Myometrial cell (primary cell): ENCODE data around the gene GLDN. TPM values are rescaled to one million over a fixed set of nuclear protein-coding genes. Genes with fewer than 3 reads are reported as not detected.

ENCODE experiments used
- total RNA-seq: library from RNA; depleted of rRNA; stranded (reverse); fragments of >200 nt; gene quantifications from 2 replicates; pipeline ENCODE4 v1.2.3, GENCODE V29; 2015

The GLDN gene
- 0.29 and 0.53 TPM in 2 replicates for total RNA-seq

GRCh38 chr15:51341366-51342226, at the start of gene GLDN:
Gene GLDN (plus strand): TSS chr15:51341655. CDS start chr15:51341685, 30 bp downstream.

GRCh38 chr15:51338496-51338895, 3.0 kb upstream of the GLDN start, which contains the start of gene CYP19A1:
Gene CYP19A1 (minus strand): TSS chr15:51338596. CDS start chr15:51242912, 95,684 bp downstream.

Other genes with a start within 250 kb of the GLDN start
- 4.1 and 5.8 TPM in 2 replicates for gene TNFAIP8L3, start 246.7 kb upstream of the GLDN start, total RNA-seq
- not detected in 2 replicates for gene CYP19A1, start 3.1 kb upstream of the GLDN start, total RNA-seq